GM19395 (cell line): ENCODE data around the gene C2orf81.
"Not testable (repeated sequence)": the region's sequence is repeated elsewhere in the genome, so short reads cannot be mapped to it uniquely, and the experiment has no call there.

Experiments used
- ATAC-seq: cut with Tn5 transposase; IDR thresholded peaks from one replicate; pipeline ENCODE4 v1.9.1; 2021; ENCODE audit warnings: mild to moderate bottlenecking, moderate library complexity; ENCODE audit not compliant: unreplicated experiment

The C2orf81 gene

DNA sequence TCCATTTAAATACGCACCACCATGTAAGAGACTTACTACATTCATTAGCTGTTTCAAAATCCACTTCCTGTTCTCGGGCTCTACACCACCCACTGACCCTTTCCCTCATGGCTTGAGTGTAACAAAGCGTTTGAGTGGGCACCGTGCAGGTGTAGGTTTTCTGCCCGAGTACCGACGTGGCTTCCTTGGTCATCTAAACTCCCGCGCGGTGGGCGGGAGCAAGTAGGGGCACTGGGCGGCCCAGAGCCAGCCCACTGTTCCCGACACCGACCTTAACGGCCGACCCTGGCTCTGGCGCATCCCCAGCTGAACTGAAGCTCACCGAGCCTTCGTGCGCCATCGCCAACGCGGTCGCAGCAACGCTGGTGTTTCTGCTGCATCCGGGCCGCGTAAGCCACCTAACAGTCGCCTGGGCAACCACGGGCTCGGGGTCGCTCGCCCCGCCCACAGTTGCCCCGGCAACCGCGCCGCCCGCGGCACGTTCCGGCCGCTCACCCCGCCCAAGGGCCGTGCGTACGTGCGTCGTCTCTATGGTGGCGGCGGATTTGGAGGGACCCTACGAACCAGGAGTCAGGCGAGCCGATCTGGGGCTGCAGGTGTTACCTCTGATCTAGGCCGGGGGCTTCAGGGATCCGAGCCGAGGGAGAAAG is at the start of gene C2orf81, which contains the start of gene WDR54:
TSS of gene C2orf81 (minus strand) at position 399 of the 650 bp plus-strand sequence. CDS start at position 340, 59 bp downstream.
TSS of gene WDR54 (plus strand) at position 510 of the 650 bp plus-strand sequence. CDS start 424 bp downstream, outside the sequence.
- peak; percentile 88 for ATAC-seq

GRCh38 chr2:74470742-74471141 is 49.3 kb upstream of the C2orf81 start:
- ATAC-seq = not testable (repeated sequence)

- ATAC-seq = no peak
Observed at GRCh38 chr2:74464406-74464805, 43.0 kb upstream of the C2orf81 start.

DNA sequence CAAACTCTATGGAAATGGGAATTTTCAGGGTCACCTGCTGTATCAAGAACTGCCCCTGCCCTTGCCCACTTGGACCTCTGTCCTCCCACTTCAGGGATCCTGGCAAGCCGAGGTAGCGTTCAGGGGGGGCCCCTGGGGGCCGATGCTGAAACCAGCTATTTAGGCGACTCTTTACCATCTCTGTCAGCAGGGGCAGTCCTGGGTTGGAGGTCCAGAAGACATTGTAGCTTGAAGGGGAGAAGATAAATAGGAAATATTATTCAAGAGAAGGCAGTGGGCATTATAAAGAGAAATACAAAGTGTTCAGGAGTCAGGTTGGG is 41.3 kb upstream of the C2orf81 start:
- no peak for ATAC-seq

GRCh38 chr2:74462054-74462785 is 40.8 kb upstream of the C2orf81 start:
- ATAC-seq = no peak

- no peak for ATAC-seq
Observed at GRCh38 chr2:74461187-74462053, 40.0 kb upstream of the C2orf81 start.

DNA sequence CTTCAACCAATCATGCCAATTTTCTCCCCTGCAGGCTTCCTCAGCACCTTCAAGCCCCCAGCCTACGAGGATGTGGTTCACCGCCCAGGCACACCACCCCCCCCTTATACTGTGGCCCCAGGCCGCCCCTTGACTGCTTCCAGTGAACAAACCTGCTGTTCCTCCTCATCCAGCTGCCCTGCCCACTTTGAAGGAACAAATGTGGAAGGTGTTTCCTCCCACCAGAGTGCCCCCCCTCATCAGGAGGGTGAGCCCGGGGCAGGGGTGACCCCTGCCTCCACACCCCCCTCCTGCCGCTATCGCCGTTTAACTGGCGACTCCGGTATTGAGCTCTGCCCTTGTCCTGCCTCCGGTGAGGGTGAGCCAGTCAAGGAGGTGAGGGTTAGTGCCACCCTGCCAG is 38.8 kb upstream of the C2orf81 start:
- ATAC-seq = not testable (repeated sequence)

GRCh38 chr2:74459503-74460118 is 38.2 kb upstream of the C2orf81 start:
- not testable (repeated sequence) for ATAC-seq

- no peak for ATAC-seq
Observed at GRCh38 chr2:74458938-74459363, 37.5 kb upstream of the C2orf81 start.

DNA sequence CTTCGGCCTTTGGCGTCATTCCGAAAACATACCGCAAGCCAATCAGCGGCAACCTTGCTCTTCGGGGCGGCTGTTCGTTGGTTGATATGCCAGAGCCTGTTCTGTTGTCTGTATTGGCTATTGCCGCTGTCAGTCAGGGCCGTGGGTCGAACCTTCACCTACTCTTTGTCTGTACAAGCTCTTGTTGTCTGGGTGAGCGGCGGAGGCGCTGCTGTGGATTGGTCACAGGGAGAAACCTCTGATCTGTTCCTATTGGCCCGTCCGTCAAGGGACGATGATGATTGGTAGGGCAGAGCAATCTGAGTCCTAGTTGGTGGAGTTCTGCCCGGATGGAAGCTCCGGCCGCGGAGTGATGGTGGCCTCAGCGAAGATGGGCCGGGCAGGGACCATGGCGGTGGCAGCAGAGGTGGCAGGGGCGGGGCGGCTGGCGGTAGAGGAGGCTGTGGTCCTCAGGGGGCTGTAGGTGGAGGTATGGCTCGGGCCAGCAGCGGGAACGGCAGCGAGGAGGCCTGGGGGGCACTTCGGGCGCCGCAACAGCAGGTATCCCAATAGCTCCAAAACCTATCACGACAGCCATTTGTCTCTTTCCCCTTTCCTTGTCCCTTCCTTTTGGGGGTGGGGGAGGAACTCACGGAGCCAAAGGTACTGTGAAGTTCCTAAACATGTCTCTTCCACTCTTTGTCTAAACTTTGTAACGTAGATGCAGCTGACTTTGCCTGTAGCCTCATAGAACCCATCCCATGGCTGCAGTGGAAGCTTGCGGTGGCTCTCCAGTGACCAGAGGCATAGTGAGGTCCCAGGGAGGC is 36.9 kb upstream of the C2orf81 start, which contains the start of gene WBP1:
TSS of gene WBP1 (plus strand) at position 307 of the 806 bp plus-strand sequence. CDS start at position 472, 165 bp downstream.
- ATAC-seq = peak; percentile 84

DNA sequence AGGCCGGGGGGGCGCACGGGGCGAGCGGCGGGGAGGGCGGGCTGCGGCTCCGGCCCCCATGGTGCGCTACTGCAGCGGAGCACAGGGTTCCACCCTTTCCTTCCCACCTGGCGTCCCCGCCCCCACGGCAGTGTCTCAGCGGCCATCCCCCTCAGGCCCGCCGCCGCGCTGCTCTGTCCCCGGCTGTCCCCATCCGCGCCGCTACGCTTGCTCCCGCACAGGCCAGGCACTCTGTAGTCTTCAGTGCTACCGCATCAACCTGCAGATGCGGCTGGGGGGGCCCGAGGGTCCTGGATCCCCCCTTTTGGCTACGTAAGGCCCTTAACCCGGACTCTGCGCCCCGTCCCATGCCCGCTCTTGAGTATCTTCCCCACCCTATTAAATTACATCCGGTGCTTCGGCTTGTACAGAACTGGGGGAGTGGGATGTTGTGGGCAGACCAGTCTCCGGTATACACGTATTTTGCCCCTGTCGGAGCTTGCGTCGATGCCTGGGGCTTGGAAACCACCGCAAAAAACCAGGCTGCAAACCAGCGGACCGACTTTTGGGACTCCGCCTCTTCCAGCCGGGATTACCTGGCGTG is 36.2 kb upstream of the C2orf81 start:
- ATAC-seq = peak; percentile 42

GRCh38 chr2:74457129-74457548 is 35.7 kb upstream of the C2orf81 start:
- no peak for ATAC-seq

GRCh38 chr2:74454654-74455511 is 33.5 kb upstream of the C2orf81 start, which contains the start of gene INO80B:
INO80B (plus strand) TSS chr2:74455087; CDS start chr2:74455117, 30 bp downstream.
- peak; percentile 42 for ATAC-seq

DNA sequence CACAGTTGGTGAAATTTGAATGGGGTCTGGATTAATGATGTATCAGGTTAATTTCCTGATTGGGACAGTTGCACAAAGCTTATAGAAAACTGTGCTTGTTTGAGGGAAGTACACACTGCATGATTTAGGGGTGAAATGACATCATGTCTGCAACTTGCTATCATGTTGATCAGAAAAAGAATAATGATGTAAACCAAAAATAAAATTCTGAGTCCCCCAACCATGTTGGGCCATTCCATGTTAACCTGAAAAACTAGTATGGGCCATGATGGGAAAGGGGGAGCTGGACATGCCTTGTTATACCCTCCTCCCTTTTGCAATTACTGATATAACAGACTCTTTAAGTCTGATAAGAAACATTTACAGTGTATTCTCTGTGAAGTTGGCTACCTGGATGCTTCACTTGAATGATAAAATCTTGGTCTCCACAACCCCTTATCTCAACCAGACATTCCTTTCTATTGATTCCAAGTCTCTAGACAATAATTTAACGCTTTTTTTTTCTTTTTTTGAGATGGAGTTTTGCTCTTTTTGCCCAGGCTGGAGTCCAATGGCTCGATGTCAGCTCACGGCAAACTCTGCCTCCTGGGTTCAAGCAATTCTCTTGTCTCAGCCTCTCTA is 29.3 kb upstream of the C2orf81 start:
- no peak for ATAC-seq

DNA sequence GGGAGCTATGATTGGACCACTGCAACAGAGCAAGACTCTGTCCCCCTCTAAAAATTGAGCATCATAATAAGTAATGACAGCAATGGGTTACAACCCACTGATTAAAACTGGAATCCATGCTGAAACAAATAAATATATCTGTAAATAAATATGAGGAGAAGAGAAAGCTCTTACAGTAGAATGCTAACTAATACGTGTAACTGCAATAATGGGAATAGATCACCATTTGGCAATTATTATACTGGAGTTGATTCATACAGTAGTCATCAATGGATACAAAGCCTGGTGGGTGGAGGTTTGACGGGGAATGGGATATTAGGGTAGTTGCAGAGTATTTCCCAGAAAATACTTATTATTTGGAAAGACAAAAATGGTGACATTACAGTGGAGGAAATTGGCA is 27.4 kb upstream of the C2orf81 start:
- ATAC-seq = no peak

- ATAC-seq = no peak
Observed at GRCh38 chr2:74447230-74447999, 26.0 kb upstream of the C2orf81 start.
